Measurements from ENCODE around the gene RBBP8NL. TPM values are rescaled to one million over a fixed set of nuclear protein-coding genes. Genes with fewer than 3 reads are reported as not detected.
A peak's percentile ranks its signal among the peaks of the same experiment; 100 is the strongest.

RBBP8NL gene
- total RNA-seq, 1 experiment from 2014 or later: 1.5 TPM

DNA sequence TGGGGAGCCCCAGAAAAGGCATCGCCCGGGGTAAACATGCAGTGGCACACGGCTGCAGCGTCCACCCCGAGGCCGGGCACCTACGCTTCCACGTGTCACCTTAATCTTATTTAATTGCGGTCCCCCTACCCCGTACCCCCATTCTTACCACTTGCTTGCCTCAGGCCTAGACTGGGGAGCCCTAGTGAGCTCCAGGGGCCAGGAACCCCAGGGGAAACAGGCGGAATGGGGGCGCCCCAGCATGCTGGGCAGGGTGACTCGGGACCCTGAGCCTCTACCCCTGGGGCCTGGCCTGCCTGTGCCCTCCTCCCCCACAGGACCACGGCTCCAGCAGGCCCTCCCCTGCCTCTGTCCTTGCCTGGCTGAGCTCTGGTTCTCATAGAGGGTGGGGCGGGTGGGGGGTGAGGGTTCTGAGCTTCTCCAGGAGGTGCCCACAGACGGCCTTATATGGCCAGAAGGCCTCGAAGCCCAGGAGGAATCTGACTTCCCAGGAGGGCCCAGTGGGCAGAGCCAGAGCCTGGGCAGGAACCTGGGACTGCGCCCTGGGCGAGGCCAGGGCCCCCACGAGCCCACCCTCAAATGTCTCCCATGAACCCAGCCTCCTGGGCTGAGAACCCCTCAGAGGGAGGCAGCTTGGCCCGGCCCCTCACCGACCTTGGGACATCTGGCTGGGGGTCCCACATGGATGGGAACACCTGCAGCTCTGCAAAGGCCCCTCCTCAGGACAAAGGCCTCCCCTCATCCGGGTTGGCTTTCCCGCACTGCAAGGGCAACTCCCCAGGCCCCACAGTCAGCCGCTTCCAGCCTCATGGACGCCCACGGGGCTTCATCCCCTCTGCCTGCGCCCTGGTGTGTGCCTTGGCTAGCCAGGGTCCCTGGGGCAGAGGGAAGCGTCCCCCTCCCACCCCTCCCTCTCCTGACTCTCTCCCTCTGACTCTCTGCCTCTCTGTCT lies 55.0 kb downstream of the RBBP8NL start:
- ChIA-PET CTCF (interaction anchor here (0.8 to 1.0 kb wide), 2 partner anchors 8 to 10 kb away, joined by 3 to 5 read pairs; no protein-coding TSS in a partner anchor), POLR2A (no interaction called here)
- TF ChIP-seq, protein P1, sequence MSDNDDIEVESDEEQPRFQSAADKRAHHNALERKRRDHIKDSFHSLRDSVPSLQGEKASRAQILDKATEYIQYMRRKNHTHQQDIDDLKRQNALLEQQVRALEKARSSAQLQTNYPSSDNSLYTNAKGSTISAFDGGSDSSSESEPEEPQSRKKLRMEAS (CRISPR knock-in tag; IDR thresholded peaks at IDR 0.05): no peak
- TF ChIP-seq, protein P2, sequence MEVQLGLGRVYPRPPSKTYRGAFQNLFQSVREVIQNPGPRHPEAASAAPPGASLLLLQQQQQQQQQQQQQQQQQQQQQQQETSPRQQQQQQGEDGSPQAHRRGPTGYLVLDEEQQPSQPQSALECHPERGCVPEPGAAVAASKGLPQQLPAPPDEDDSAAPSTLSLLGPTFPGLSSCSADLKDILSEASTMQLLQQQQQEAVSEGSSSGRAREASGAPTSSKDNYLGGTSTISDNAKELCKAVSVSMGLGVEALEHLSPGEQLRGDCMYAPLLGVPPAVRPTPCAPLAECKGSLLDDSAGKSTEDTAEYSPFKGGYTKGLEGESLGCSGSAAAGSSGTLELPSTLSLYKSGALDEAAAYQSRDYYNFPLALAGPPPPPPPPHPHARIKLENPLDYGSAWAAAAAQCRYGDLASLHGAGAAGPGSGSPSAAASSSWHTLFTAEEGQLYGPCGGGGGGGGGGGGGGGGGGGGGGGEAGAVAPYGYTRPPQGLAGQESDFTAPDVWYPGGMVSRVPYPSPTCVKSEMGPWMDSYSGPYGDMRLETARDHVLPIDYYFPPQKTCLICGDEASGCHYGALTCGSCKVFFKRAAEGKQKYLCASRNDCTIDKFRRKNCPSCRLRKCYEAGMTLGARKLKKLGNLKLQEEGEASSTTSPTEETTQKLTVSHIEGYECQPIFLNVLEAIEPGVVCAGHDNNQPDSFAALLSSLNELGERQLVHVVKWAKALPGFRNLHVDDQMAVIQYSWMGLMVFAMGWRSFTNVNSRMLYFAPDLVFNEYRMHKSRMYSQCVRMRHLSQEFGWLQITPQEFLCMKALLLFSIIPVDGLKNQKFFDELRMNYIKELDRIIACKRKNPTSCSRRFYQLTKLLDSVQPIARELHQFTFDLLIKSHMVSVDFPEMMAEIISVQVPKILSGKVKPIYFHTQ (CRISPR knock-in tag; IDR thresholded peaks at IDR 0.05): no peak
- TF ChIP-seq, protein P3, sequence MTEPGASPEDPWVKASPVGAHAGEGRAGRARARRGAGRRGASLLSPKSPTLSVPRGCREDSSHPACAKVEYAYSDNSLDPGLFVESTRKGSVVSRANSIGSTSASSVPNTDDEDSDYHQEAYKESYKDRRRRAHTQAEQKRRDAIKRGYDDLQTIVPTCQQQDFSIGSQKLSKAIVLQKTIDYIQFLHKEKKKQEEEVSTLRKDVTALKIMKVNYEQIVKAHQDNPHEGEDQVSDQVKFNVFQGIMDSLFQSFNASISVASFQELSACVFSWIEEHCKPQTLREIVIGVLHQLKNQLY (CRISPR knock-in tag; IDR thresholded peaks at IDR 0.05): no peak
- TF ChIP-seq JUN (CRISPR knock-in tag; IDR thresholded peaks at IDR 0.05) (no peak), GTF2I (CRISPR knock-in tag; conservative IDR thresholded peaks at IDR 0.05) (no peak), TEAD1 (CRISPR knock-in tag; IDR thresholded peaks at IDR 0.05) (no peak), ETV6 (CRISPR knock-in tag; IDR thresholded peaks at IDR 0.05) (no peak), SMAD4 (CRISPR knock-in tag; IDR thresholded peaks at IDR 0.05) (no peak), ZNF396 (CRISPR knock-in tag; IDR thresholded peaks at IDR 0.05; ENCODE audit: borderline replicate concordance) (no peak), ATF1 (CRISPR knock-in tag; IDR thresholded peaks at IDR 0.05) (no peak), NFATC4 (CRISPR knock-in tag; IDR thresholded peaks at IDR 0.05) (no peak), FOXJ3 (CRISPR knock-in tag; IDR thresholded peaks at IDR 0.05; ENCODE audit: borderline replicate concordance) (no peak)
- TF ChIP-seq, protein P4, sequence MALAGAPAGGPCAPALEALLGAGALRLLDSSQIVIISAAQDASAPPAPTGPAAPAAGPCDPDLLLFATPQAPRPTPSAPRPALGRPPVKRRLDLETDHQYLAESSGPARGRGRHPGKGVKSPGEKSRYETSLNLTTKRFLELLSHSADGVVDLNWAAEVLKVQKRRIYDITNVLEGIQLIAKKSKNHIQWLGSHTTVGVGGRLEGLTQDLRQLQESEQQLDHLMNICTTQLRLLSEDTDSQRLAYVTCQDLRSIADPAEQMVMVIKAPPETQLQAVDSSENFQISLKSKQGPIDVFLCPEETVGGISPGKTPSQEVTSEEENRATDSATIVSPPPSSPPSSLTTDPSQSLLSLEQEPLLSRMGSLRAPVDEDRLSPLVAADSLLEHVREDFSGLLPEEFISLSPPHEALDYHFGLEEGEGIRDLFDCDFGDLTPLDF (CRISPR knock-in tag; IDR thresholded peaks at IDR 0.05): no peak
- TF ChIP-seq, protein P5, sequence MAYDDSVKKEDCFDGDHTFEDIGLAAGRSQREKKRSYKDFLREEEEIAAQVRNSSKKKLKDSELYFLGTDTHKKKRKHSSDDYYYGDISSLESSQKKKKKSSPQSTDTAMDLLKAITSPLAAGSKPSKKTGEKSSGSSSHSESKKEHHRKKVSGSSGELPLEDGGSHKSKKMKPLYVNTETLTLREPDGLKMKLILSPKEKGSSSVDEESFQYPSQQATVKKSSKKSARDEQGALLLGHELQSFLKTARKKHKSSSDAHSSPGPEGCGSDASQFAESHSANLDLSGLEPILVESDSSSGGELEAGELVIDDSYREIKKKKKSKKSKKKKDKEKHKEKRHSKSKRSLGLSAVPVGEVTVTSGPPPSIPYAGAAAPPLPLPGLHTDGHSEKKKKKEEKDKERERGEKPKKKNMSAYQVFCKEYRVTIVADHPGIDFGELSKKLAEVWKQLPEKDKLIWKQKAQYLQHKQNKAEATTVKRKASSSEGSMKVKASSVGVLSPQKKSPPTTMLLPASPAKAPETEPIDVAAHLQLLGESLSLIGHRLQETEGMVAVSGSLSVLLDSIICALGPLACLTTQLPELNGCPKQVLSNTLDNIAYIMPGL (CRISPR knock-in tag; IDR thresholded peaks at IDR 0.05): no peak
- TF ChIP-seq, protein P6, sequence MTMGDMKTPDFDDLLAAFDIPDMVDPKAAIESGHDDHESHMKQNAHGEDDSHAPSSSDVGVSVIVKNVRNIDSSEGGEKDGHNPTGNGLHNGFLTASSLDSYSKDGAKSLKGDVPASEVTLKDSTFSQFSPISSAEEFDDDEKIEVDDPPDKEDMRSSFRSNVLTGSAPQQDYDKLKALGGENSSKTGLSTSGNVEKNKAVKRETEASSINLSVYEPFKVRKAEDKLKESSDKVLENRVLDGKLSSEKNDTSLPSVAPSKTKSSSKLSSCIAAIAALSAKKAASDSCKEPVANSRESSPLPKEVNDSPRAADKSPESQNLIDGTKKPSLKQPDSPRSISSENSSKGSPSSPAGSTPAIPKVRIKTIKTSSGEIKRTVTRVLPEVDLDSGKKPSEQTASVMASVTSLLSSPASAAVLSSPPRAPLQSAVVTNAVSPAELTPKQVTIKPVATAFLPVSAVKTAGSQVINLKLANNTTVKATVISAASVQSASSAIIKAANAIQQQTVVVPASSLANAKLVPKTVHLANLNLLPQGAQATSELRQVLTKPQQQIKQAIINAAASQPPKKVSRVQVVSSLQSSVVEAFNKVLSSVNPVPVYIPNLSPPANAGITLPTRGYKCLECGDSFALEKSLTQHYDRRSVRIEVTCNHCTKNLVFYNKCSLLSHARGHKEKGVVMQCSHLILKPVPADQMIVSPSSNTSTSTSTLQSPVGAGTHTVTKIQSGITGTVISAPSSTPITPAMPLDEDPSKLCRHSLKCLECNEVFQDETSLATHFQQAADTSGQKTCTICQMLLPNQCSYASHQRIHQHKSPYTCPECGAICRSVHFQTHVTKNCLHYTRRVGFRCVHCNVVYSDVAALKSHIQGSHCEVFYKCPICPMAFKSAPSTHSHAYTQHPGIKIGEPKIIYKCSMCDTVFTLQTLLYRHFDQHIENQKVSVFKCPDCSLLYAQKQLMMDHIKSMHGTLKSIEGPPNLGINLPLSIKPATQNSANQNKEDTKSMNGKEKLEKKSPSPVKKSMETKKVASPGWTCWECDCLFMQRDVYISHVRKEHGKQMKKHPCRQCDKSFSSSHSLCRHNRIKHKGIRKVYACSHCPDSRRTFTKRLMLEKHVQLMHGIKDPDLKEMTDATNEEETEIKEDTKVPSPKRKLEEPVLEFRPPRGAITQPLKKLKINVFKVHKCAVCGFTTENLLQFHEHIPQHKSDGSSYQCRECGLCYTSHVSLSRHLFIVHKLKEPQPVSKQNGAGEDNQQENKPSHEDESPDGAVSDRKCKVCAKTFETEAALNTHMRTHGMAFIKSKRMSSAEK (CRISPR knock-in tag; IDR thresholded peaks at IDR 0.05; ENCODE audit: borderline replicate concordance): no peak
- H3K27me3 Mint-ChIP-seq (ENCODE audit: low read depth): no peaks in the 10 kb centered on the region; the same call in 1 of the 2 replicates
- no peak for DNase-seq (ENCODE audit: low spot score)
- no peak for ATAC-seq
- peak overlapping the region; percentile 72 for H3K27ac Mint-ChIP-seq
- H3K36me3 Mint-ChIP-seq: no peaks in the 10 kb centered on the region
- H3K4me3 Mint-ChIP-seq: no peak overlapping the region
- peaks cover 35% of the 10 kb centered on the region for H3K4me1 Mint-ChIP-seq
- H3K9me3 Mint-ChIP-seq: no peaks in the 10 kb centered on the region

All from WTC11 (cell line).